Astrocyte of the cerebellum (primary cell): ENCODE measurements around the gene ADORA1.

Experiments used
- DNase-seq: peaks from one replicate; pipeline ENCODE4 v3.0.0-alpha.2; 2011; ENCODE audit warnings: low read depth
- H3K4me3 ChIP-seq: 2 replicates; pipeline ENCODE4 v1.5.1; 2011; ENCODE audit warnings: mild to moderate bottlenecking, low read depth, low read length, moderate library complexity
- CTCF ChIP-seq: IDR thresholded peaks from 2 replicates; pipeline ENCODE4 v1.5.1; 2012; ENCODE audit warnings: low read length, low read depth, moderate library complexity, mild to moderate bottlenecking; ENCODE audit errors: missing control alignments
- in situ Hi-C: cut with HindIII; loops from 2 replicates; pipeline ENCODE4 v1.10.0; 2017; ENCODE audit warnings: low sequenced_read_pairs

ADORA1 gene

DNA sequence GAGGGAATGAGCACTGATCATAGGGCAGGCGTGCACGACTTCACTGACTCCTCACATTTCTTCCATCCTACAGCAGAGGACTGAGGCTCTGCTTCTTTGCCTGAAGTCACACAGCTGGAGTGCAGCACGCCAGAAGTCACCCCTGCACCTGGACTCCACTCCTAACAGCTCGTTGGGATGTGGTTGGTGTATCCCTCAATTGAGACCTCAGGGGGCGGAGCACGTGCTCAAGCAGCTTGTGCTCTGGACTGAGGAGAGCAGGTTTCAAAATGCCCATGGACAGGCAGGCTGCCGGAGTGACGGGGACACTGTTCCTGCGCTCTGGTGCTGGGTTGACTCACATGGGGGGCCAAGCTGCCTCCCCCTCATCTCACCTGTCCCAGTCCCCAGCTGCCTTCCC, 88.0 kb downstream of the ADORA1 start:
- in situ Hi-C loops, result no loop called here
- no peak overlapping the region for H3K4me3 ChIP-seq

DNA sequence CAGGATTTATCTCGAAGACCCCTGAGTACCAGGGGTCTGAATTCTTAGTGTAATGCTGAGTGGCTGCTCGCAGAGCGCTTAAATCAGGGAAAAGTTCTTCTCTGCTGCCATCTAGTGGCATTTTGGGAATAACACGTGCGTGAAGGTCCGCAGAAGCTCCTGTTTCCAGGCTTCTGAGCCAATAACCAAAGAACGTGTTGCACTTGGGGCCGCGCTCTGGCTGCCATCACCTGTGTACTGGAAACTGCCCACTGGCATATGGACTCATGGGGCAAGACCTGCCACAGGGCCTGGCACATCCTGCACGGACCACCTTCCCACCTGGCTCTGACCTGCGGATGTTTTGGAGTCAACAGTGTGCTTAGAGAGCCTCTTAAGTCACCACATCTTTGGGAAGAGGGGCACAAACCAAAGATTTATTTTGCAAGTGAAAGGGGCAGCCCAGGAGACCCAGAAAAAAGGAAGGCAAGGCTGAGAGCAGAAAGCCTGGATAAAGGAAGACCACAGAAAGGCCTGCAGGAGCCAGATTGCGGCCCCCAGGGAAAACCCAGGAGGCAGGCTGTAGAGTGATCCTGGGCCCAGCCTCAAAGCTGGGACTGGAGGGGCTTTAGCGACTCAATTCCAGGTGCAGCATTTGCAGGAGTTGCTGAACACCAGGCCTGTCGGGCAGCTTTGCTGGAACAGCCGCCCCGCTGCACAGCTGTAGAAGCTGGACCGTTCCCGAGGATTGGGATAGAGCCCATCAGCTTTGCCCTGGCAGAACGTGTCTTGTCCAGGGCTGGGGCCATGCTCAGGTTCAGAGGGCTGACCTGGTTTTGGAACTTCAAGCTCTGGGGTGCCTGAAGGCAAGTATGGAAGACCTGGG, 89.0 kb downstream of the ADORA1 start:
- peak; percentile 62 for TF ChIP-seq CTCF
- H3K4me3 ChIP-seq, result no peak overlapping the region
- in situ Hi-C loops, result no loop called here
- peak; percentile 46 for DNase-seq

More for the DNA sequence above, 88.0 kb downstream of the ADORA1 start:
- DNase-seq, result no peak
- TF ChIP-seq CTCF, result no peak
